GM18870 (cell line): Measurements from ENCODE around the gene GNG4.

ENCODE experiments used
- ATAC-seq: cut with Tn5 transposase; IDR thresholded peaks from one replicate; pipeline ENCODE4 v1.9.1; 2021; ENCODE audit warnings: moderate library complexity; ENCODE audit not compliant: unreplicated experiment

Gene GNG4

DNA sequence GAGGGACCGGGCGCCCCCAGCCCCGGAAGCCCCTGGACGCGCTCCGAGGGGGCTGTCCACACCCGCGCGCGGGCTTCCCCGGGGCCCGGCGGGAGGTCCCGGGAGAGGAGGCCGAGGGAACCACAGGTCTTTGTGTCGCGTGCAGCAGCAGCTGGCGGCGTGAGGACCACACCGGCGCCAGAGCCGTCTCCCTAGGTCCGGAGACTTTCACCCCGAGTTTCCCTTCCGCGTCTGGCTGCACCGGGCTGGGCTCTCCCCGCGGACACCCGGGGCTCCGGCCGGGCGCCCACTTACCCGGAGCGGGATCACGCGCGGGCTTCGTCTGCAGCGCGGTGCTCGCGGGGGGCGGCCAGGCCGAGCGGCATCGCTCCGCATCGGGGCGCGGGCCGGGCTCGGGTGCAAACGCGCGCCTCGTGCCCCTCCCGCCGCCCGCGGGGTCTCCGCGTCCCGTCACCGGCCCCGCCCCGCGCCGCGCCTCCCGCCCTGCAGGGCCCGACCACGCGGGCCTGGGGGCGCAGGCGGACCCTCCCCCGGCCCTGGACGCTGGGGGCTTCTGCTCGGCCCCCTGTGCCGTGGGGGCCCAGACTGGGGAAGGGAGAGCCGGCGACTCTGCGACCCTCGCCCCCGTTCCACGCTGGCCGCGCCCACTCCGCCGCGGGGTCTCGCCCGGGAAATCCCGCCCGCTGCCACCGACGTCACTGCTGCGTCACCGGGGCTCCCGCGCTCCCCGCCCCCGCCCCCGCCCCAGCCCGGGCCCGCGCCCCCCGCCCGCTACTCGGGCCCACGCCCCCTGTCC lies at the start of gene GNG4:
GNG4 (minus strand) TSS at position 417 of the 796 bp plus-strand sequence. CDS start 65,946 bp downstream, outside the sequence.
- no peak for ATAC-seq

- ATAC-seq: no peak
Observed at GRCh38 chr1:235697508-235697907, 47.9 kb upstream of the GNG4 start.

DNA sequence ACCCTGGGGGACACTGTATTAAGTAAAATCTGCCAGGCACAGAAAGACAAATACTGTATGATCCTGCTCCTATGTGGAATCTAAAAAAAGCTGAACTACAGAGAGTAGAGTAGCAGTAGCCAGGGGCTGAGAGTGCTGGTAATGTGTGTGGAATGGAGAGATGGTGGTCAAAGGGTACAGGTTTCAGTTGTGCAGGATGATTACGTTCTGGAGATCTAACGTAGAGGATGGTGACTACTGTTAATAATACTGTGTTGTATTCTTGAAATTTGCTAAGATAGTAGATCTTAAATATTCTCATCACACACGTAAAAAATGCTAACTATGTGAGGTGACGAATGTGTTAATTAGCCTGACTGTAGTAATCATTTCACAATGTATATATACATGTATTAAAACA lies 39.8 kb upstream of the GNG4 start:
- ATAC-seq: no peak

- ATAC-seq: no peak
Observed at GRCh38 chr1:235688096-235688495, 38.5 kb upstream of the GNG4 start.

GRCh38 chr1:235683653-235684052 lies 34.1 kb upstream of the GNG4 start:
- no peak for ATAC-seq

- ATAC-seq: no peak
Observed at GRCh38 chr1:235682216-235682615, 32.6 kb upstream of the GNG4 start.

GRCh38 chr1:235679644-235680043 lies 30.1 kb upstream of the GNG4 start:
- no peak for ATAC-seq

DNA sequence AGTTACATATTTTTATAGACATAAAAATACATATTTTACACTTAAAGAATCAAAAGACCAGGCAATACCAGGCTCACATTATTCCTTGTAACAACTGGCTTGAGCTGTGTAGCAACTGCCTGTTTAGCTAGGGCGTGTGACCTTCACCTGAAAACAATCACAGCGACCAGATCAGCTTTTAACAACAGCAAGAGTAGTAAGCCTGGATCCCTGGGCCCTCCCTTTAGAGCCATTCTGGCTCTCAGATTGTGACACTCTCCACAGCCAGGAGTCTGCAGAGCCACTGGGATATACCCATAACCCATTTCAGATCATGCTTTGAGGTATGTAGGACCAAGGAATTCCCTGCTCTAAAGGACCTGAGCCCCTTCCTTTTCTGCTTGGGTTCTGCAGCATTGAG lies 29.4 kb upstream of the GNG4 start:
- no peak for ATAC-seq

DNA sequence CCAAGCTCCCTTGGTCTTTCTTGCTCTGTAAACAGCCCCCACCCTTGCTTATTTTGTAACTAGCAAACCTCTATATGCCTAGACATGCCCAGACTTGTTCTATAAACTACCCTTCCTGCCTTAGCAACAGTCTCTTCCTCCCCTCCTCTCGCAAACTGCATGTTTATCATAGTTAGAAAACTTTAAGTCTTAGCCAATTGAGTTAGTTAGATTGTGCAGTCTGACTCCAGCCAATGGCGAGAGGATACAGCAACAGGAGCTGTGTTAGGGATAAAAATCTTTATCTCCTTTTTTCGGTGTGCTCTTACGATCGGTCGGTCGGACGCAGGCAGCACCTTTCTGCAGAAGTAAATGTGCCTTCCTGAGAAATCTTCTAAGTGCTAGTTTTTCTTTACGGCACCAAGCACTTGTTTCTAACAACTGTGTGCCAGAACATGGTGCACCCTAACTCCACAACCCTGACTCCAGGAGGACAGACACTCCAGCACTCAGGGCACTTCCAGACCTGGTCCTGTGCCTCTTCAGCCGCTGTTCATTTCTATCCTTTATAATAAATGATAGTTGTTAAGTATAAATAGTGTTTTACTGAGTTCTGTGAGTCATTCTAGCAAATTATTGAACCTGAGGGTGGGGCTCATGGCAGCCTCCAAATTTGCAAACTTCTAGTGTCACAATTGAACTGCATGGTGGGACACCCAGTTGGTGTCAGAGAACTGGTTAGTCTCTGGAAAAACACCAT lies 25.7 kb upstream of the GNG4 start:
- no peak for ATAC-seq

GRCh38 chr1:235673981-235674380 lies 24.4 kb upstream of the GNG4 start:
- ATAC-seq: no peak

GRCh38 chr1:235671992-235672391 lies 22.4 kb upstream of the GNG4 start:
- ATAC-seq: no peak

DNA sequence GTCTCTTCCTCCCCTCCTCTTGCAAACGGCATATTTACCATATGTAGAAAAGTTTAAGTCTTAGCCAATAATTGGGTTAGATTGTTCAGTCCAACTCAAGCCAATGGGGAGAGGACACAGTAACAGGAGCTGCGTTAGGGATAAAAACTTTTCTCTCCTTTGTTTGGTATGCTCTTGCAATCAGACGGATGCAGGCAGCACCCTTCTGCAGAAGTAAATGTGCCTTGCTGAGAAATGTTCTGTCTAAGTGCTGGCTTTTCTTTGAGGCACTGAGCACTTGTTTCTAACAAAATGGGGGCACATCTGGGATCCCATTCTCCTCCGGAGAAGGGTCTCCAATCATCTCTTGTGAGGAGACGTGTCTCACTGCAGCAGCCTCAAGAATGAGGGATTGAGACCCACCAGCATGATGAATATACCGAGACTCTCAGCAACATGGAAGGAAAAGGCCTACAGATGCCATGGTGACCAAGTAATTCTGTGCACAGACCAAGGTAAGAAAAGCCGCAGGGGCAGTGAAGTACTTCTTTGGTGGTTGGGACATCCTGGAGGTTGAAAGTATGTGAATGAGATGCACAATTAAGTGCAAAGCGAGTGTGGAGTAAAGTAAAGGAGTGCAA lies 20.7 kb upstream of the GNG4 start:
- ATAC-seq: no peak

DNA sequence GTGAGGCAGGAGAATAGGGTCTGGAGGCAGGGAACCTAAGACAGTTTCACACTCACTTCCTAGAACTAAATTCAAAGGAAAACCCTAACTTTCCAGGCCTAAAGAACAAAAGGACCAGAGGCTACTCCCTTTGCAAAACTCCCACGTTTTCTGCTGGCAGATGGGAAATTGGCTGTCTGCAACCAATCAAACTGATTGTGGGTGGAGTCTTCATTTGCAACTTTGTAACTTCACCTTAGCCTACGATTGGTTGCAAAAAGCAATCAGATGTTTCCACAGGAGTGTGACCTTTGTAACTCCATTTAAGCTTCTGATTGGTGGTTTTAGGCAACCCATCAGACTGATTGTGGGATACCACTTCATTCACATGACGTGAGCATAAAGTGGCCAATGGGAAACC lies 19.7 kb upstream of the GNG4 start:
- no peak for ATAC-seq

DNA sequence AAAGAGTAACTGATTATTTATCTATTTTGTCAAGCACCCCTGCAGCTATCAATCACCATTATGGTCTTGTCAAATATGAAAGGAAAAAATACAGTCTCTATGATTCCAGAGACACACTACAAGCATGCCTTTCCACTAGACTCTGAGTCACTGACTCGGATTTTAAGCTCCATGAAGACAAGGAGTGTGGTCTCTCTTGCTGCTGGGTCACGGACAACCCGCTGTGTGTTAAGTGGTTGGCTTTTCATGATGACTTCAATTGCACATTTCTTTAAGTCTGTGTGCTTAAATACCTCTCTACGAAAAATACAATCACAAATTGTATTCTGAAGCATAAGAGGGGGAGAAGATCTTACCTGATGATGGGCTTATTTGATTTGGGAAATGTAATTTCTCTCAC lies 14.0 kb upstream of the GNG4 start:
- no peak for ATAC-seq

DNA sequence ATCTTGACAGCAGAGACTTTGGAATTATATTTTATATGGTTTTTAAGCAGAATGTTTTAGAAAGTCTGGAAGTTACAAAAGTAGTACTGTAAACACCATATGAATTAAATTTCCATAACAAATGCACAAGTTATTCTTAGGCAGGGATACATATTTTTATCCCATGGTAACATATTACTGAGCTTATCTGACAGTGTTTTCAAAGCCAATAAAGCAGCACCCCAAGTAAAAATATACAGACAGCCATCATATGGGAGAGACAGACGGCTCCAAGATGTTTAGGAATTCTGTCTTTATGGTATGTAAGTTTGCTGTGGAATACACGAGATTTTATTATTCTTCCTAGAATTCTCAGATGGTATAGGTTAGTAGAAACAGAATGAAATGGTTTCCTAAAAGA lies 12.0 kb upstream of the GNG4 start:
- no peak for ATAC-seq

DNA sequence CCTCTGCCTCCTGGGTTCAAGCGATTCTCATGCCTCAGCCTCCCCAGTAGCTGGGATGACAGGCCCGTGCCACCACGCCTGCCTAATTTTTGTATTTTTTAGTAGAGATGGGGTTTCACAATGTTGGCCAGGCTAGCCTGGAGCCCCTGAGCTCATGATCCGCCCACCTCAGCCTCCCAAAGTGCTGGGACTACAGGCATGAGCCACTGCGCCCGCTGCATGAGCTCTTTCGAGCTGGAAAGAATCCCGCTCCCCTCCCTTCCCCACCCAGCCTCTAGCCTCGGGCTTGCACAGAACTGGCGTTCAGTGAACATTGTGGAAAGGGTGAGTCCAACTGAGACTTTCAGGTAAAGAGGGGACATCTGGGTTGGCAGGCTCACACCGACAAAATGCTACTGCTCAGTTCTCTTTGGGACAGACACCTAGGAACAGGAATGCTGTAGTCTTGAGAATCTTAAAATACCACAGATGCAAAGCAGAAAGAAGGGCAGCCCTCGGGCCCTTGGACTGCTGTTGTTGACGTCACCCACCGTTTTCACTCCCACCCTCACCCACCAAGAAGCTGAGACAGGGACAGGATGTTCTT lies 9.7 kb upstream of the GNG4 start:
- ATAC-seq: no peak

DNA sequence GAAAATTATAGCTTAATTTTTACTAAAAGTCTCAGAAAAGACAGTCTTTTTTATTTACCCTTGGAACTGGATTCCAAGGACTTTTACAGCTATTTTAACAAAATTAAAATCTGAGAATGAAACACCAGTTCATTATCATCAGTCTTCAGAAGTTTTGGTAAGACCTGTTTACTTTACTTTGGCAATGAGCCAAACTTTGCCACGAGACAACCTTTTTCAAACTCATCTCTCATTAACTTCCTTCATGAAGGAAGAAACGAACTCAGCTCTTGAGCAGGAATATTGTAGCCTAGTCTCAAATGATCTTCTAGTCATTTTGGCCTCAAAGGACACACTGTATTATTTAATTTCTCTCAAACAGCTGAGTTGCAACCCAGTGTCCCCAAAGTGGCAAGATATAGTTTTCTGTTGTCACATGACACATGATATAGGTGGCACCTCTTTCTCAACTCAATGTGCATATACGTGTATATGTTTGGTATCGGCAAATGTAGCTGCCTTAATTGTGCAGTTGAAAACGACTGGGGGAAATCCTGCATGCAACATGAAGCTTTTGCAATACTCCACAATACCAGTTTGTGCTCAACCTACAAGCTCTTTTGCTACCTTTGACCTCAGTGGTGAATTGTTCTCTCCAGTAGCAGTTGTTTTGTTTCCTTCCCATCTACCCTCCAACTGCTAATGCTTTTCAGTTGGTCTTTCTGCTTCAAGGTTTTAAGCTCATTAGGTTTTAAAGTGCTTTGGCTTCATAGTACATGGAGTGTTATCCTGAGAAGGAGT lies 8.4 kb upstream of the GNG4 start:
- ATAC-seq: no peak

- no peak for ATAC-seq
Observed at GRCh38 chr1:235657269-235657668, 7.7 kb upstream of the GNG4 start.

DNA sequence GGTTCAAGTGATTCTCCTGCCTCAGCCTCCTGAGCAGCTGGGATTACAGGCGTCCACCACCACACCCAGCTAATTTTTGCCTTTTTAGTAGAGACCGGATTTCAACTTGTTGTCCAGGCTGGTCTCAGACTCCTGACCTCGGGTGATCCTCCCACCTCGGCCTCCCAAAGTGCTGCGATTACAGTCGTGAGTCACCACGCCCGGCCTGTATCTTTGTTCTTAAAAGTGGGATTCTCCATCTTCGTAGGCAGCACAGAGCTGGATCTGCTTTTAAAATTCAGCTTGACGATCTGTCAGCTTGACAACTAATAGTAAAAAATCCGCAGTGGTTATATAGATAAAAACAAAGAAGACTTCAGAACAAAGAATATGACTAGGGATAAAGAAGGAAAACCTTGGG lies 2.8 kb upstream of the GNG4 start:
- ATAC-seq: no peak

GRCh38 chr1:235651170-235651806 lies 1.7 kb upstream of the GNG4 start:
- ATAC-seq: no peak
